Transverse colon (tissue), 4 donors: ENCODE results near the gene DNAJB11.

Experiments used
- EP300 ChIP-seq: sonication (generic); formaldehyde crosslinking; IDR thresholded peaks from one replicate; pipeline ENCODE4 v1.6.1; 2017; ENCODE audit warnings: antibody characterized with exemption, low read depth
- POLR2A ChIP-seq: fragments of 450-650 bp; IDR thresholded peaks from one replicate; pipeline ENCODE4 v1.6.1; 2016; ENCODE audit warnings: antibody characterized with exemption, mild to moderate bottlenecking, moderate library complexity
- POLR2AphosphoS5 ChIP-seq, 3 donors: sonication (generic); formaldehyde crosslinking; IDR thresholded peaks; one replicate each; pipeline ENCODE4 v1.6.1; 2016; ENCODE audit warnings: antibody characterized with exemption in 3 of 3
- TF ChIP-seq, protein P1 (sequence below), 5 experiments: fragments of 200-600 bp in 3 of 5; fragments of 450-650 bp in 2 of 5; sonication (generic) in 3 of 5; IDR thresholded peaks; 1 replicate in 2 of 5; 2 replicates in 3 of 5; pipeline ENCODE4 v1.5.1; 2016 to 2017; ENCODE audit warnings: antibody characterized with exemption in 5 of 5, inconsistent platforms in 3 of 5, mild to moderate bottlenecking in 2 of 5, moderate library complexity in 1 of 5

DNA sequence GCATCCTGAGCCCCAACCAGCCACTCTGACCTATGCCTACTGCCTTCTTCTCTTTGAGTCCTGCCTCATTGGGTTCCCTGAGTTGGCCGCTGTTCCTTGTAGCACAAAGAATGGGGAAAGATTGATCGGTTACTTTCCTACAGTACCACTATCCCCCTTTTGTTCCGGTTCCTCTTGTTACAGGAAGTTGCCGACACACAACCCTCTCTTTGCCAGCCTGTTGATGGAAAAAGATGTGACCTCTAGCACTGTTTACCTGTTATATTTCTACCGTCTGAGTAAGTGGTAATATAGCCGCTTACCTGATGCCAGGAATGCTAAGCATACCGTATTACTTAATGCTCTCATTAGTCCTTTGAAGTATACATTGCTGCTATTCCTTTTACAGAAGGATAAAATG, 32.6 kb downstream of the DNAJB11 start:
- TF ChIP-seq, protein P1, sequence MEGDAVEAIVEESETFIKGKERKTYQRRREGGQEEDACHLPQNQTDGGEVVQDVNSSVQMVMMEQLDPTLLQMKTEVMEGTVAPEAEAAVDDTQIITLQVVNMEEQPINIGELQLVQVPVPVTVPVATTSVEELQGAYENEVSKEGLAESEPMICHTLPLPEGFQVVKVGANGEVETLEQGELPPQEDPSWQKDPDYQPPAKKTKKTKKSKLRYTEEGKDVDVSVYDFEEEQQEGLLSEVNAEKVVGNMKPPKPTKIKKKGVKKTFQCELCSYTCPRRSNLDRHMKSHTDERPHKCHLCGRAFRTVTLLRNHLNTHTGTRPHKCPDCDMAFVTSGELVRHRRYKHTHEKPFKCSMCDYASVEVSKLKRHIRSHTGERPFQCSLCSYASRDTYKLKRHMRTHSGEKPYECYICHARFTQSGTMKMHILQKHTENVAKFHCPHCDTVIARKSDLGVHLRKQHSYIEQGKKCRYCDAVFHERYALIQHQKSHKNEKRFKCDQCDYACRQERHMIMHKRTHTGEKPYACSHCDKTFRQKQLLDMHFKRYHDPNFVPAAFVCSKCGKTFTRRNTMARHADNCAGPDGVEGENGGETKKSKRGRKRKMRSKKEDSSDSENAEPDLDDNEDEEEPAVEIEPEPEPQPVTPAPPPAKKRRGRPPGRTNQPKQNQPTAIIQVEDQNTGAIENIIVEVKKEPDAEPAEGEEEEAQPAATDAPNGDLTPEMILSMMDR (IDR thresholded peaks at IDR 0.05), result no peak
- TF ChIP-seq POLR2A (no peak), POLR2AphosphoS5 (IDR thresholded peaks at IDR 0.05) (no peak), EP300 (no peak)
